GM12874 (cell line): ENCODE results near the gene PRKG1.

ENCODE experiments used
- TF ChIP-seq, protein P1 (sequence below): IDR thresholded peaks from 2 replicates; pipeline ENCODE4 v1.5.1; 2011; ENCODE audit warnings: low read depth, mild to moderate bottlenecking, control low read depth, low read length, moderate library complexity; ENCODE audit not compliant: insufficient read depth

PRKG1 gene

DNA sequence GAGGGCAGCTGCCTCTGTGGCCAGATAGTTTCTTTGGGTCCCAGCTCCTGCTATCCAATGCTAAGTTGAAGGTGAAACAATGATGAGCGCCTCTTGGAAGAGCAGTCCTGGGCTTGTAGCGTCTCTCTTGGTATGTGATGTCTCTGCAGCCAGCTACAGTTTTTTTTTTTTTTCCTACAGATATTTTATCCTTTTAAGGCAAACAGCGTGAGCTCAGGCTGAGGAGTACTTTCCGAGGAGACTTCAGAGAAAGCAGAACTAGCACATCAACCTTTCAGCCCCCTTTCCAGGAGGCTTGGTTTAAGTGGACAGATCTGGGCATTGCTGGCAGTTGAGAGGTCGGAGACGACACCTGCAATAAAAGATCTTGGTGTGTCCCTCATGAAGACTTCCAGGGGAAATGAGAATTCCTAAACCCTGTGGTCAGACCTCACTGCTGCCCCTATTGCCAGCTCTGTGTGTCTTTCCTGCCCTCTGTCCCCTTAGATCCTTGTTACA is 9.1 kb downstream of the PRKG1 start:
- TF ChIP-seq, protein P1, sequence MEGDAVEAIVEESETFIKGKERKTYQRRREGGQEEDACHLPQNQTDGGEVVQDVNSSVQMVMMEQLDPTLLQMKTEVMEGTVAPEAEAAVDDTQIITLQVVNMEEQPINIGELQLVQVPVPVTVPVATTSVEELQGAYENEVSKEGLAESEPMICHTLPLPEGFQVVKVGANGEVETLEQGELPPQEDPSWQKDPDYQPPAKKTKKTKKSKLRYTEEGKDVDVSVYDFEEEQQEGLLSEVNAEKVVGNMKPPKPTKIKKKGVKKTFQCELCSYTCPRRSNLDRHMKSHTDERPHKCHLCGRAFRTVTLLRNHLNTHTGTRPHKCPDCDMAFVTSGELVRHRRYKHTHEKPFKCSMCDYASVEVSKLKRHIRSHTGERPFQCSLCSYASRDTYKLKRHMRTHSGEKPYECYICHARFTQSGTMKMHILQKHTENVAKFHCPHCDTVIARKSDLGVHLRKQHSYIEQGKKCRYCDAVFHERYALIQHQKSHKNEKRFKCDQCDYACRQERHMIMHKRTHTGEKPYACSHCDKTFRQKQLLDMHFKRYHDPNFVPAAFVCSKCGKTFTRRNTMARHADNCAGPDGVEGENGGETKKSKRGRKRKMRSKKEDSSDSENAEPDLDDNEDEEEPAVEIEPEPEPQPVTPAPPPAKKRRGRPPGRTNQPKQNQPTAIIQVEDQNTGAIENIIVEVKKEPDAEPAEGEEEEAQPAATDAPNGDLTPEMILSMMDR = no peak

DNA sequence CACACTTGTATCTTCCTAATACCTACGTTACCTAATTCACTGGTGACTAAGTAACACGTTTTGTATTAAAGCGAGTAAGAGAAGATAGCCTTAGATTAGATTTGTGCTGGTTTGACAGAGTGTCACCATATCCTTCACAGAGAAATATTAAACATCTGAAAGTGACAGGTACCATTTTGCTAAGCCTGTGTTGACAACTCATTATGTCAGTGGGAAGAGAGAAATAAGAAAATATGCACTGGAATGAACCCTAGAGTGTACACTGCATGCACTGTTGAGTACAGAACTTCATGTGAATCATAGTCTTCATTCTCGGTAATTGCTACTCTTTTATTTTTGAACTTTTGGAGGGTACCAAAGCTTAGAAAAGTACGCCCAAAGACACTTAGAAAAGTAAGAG is 10.9 kb downstream of the PRKG1 start:
- TF ChIP-seq, protein P1 = no peak

DNA sequence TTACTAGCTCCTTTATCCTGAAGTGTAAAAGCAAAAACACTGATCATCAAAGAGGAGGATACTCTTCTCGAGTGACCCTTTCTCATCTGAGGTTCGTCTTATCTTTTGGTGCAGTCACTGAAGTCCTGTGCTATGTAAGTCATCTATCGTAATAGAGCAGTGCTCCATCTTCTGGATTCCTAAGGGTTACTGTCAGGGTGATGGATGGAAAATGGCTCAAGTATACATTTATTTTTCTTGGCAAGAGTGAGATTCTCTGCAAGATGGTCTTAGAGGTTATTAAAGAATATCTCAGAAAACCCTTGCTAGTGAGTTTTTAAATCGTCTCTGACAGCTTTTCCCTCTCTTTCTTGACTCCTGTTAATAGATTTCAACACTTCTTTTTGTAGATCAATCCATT is 12.4 kb downstream of the PRKG1 start:
- TF ChIP-seq, protein P1 = no peak

DNA sequence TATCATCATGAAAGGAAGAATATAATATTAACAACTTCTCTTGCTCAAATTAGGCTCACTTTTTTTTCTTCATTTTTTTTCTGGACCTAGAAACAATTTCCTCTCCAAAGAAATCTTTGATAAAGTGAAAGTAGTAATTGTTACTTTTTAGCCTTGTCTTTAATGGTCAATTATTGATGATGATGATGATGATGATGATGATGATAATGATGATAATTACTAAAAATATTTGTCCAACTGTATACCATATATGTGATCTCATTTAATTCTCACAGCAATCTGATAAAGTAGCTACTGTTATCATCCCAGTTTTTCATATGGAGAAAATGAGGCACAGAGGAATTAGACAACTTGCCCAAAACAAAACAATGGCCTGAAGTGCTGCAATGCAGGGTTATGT is 12.8 kb downstream of the PRKG1 start:
- TF ChIP-seq, protein P1 = no peak

DNA sequence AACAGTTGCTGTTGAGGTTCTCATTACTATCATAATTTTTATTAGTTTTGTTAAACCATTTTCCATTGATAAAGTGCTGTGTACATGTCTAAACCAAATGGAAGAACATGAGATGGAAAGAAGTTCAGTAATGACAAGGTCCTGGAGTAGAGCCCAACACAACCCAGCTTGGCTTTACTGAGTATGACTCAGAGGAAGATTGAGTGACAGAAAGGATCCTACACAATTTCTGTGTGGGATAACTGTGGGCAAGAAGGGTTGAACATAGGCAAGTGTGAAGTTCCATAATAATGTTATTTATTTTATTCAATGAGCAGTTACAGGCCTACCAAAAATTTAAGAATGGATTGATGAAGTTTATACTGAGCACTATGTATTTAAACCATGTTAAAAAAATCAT is 15.9 kb downstream of the PRKG1 start:
- TF ChIP-seq, protein P1 = no peak

DNA sequence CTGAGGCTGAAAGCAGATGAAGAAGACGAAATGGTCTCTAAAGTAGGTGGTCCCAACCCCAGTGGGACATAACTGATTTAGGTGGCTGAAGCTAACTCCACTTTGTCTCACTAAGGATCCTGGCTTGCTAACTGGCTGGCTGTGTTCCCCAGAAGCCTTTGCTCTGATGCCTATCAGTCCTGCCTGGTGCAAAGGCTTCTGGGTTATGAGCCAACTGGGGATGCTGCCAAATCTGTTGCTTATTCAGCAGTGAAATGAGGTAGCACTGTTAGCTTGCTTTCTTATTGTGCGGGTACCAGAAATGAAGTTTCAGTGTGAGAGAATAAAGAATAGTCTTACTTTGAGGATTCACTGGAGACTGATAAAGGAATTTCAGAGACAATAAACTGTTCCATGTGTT is 18.1 kb downstream of the PRKG1 start:
- TF ChIP-seq, protein P1 = no peak

DNA sequence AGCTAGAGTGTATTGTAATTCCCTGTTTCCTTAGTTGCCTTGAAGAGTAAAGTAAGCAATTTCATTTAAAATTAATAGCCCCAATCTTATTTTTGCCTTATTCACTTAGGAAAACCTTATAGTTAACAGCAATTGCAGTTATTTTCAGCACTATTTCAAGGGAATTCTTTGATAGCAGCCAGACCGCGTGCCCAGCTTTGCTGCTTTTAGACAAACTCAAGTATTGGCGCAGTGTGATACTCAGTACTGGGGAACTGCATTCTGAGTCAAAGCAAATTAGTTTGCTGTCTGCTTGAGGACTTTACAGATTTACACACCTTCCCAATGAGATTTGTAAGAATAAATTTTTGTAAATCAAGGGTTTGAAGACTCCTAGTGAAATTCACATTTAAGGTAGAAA is 21.2 kb downstream of the PRKG1 start:
- TF ChIP-seq, protein P1 = no peak

DNA sequence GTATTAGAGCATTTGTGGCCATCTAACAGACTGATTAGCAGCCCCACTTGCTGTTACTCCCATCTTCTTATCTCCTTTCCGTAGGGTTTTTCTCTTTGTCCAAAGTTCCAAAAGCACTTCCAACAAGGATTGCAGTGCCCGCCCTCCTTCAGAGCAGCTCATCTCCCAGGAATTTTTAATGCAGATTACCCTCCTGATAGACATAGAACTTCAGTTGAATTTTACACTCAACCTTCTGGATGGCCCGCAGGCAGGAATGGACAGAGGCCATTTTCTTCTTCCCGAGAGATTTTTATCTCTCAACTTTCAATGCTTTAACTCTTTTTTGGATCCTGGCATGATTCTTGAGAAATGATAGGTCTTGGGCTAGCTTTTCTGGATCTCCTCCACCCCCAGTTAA is 23.3 kb downstream of the PRKG1 start:
- TF ChIP-seq, protein P1 = no peak
